Suppressor macrophage treated with lipopolysaccharide for 1 hour (primary cell): ENCODE results near the gene LMNTD2.

ENCODE experiments used
- DNase-seq, 3 donors: peaks; one replicate each; pipeline ENCODE4 v3.0.0-alpha.2; 2020 to 2022

The LMNTD2 gene, protein sequence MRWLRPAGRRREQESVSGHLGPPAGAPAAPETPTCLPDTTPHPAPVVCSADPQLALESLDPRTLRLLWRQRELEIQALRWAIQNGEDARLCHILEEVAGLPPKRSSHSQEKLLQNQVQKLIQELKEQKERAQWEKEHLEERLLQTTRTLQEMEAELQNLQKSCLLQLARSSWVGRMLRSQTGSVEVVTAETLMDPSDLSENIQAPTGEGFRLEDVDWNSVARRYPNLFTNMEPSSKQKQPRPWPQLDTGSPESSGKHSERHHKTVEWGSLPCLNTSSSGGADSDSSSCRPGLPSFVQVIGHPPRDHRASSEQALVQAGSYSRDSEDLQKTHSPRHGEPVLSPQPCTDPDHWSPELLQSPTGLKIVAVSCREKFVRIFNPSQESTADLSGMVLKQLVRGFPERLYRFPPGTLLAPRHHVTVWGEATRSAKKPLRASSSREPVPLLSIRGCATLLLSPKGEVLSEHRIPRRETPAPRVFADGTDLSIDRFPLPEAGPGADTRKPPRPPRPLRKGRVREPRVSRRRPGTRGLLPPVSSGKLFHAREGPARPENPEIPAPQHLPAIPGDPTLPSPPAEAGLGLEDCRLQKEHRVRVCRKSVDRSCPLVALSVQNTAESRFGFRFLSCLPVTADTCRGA

DNA sequence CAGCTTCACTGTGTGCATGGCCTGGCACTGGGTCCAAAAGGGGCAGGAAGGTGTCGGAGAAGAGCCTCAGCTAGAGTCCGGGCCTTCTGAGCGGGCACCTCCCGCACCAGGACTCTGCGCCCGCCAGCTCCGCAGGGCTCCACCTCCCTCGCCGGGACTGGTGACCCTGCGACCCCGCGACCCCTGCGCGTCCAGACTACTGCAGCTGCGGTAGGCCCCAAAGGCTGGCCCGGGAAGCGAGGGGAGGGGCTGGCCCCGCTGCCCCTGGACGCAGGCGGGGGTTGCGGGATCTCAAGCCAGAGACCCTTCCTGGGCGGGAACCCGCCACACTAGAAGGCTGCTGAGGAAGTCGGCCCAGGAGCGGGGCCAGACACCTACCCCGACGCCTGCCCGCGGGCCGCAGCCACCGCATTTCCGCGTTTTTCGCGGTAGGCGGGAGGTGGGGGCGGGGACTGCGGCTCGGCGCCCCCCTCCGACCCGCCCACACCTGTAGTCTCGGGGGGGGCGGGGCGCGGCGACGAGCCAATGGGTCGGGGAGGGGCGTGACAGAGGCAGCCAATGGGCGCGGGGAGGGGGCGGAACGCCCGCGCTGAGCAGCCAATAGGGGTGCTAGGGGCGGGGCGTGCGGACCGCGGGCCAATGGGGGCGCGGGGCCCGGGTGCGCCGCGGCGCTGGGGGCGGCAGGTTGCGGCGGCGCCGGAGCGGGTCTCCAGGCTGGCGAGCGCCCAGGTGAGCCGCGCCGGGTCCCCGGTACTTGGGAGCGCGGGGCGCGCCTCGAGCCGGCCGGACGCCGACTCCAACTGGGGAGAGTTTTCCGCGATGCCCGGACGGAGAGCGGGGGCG lies at the start of gene LMNTD2, which contains the start of gene RASSF7:
TSS of gene LMNTD2 (minus strand) at position 434 of the 843 bp plus-strand sequence. CDS start at position 412, 22 bp downstream.
TSS of gene RASSF7 (plus strand) at position 666 of the 843 bp plus-strand sequence. CDS start 799 bp downstream, outside the sequence.
- DNase-seq, result peak; percentile 93 to 98 (median 95)

DNA sequence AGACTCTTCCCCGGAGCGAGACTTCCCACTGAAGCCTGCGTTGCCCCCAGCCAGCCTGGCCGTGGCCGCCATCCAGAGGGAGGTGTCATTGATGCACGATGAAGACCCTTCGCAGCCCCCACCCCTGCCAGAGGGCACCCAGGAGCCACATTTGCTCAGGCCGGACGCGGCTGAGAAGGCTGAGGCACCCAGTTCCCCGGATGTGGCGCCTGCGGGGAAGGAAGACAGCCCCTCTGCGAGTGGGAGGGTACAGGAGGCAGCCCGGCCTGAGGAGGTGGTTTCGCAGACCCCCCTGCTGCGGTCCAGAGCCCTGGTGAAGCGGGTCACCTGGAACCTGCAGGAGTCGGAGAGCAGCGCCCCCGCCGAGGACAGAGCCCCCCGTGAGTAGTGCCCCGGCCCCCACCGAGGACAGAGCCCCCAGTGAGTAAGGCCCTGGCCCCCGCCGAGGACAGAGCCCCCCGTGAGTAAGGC lies 48.8 kb upstream of the LMNTD2 start:
- no peak for DNase-seq

DNA sequence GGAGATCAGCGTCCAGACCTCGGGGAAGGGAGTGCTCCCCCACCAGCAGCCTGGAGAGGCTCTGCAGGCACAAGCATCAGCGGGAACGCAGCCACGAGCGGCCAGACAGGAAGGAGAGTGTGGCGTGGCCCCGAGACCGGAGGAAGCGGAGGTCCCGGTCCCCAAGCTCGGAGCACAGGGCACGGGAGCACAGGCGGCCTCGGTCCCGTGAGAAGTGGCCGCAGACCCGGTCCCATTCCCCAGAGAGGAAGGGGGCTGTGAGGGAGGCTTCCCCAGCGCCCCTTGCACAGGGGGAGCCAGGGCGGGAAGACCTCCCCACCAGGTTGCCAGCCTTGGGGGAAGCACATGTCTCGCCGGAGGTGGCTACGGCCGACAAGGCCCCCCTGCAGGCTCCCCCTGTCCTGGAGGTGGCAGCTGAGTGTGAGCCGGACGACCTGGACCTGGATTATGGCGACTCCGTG lies 48.3 kb upstream of the LMNTD2 start:
- DNase-seq, result no peak

DNA sequence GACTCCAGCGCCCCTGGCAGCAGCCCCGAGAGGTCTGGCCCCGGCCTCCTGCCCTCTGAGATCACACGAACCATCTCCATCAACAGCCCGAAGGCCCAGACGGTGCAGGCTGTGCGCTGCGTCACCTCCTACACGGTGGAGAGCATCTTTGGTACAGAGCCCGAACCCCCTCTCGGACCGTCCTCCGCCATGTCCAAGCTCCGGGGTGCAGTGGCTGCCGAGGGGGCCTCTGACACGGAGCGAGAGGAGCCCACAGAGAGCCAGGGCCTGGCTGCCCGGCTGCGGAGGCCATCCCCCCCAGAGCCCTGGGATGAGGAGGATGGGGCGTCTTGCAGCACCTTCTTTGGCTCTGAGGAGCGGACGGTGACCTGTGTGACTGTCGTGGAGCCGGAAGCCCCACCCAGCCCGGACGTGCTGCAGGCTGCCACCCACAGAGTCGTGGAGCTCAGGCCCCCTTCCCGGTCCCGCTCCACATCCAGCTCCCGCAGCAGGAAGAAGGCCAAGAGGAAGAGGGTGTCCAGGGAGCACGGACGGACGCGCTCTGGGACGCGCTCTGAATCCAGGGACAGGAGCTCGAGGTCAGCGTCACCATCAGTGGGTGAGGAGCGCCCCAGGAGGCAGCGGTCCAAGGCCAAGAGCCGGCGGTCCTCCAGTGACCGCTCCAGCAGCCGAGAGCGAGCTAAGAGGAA lies 47.6 kb upstream of the LMNTD2 start:
- no peak for DNase-seq

DNA sequence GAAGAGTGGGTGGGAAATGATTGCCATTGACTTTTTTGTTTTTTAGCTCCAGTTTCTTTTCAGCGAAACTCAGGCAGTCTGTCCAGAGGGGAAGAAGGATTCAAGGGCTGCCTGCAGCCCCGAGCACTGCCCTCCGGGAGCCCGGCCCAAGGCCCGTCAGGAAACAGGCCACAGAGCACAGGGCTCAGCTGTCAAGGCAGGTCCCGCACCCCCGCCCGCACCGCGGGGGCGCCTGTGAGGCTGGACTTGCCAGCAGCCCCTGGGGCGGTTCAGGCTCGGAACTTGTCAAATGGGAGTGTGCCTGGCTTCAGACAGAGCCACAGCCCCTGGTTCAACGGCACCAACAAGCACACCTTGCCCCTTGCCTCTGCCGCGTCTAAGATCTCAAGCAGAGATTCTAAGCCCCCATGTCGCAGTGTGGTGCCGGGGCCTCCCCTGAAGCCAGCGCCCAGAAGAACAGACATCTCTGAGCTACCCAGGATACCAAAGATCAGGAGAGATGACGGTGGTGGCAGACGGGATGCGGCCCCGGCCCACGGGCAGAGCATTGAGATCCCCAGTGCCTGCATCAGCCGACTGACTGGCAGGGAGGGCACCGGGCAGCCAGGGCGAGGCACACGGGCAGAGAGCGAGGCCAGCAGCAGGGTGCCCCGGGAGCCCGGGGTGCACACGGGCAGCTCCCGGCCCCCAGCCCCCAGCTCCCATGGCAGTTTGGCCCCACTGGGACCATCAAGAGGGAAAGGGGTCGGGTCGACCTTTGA lies 46.7 kb upstream of the LMNTD2 start:
- no peak for DNase-seq

DNA sequence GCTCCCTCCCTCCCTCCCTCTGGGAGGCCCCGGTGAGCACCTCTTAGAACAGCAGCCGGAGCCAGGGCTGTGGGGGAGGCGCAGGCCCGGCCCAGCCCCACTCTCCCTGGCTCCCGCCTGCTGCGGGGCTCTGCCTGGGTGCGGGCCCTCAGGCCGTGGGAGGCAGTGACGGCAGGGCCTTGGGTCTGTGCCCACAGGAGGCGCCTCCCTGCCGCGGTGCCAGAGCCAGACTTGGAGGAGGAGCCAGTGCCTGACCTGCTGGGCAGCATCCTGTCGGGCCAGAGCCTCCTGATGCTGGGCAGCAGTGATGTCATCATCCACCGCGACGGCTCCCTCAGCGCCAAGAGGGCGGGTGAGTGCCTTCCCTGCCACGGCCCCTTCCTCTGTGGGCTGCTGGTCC lies 45.7 kb upstream of the LMNTD2 start:
- DNase-seq, result no peak

DNA sequence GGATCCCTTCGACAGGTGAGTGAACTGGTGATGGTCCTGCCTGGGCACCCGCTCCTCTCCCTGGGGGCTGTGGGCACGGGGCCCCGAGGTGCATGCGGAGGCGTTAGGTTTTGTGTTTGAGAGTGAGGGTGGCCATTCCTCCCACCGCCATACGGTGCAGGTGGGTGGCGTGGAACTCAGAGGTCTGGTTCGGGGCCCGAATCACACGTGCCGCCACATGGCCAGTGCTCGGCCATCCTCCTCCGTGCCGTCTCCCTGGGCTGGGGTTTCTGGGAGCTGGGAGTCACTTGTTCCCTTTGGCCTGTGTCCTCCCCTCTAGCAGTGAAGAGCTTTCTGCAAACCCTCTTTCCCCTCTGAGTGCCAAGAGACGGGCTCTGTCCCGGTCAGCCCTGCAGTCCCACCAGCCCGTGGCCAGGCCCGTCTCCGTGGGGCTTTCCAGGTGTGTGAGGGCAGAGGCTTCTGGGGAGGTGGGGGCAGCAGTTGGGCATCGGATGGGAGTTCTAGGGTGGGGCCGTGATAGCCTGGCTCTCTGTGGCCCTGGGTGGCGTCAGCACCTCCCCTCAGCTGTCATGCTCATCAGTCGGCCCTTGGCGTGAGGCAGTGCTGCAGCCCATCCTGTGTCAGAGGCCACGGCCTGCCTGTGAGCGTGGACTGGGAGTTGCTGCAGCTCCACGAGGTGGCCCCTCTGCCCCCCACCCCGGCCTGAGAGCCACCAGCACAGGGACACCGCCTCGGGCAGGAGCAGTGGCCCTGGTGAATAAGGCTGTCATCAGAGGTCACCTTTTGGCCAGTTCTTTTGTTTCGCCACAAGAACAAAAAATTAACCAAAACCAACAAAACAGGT lies 45.0 kb upstream of the LMNTD2 start:
- DNase-seq, result no peak

DNA sequence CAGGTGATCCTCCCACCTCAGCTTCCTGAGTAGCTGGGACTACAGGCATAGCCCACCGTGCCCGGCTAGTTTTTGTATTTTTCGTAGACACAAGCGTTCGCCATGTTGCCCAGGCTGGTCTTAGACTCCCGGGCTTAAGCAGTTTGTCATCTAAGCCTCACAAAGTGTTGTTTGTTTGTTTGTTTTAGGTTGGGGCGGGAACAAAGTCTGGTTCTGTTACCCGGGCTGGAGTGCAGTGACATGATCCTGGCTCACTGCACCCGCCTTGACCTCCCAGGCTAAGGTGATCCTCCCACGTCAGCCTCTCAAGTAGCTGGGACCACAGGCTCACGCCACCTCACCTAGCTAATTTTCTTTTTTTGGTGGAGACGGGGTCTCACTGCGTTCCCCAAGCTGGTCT lies 42.6 kb upstream of the LMNTD2 start:
- no peak for DNase-seq

DNA sequence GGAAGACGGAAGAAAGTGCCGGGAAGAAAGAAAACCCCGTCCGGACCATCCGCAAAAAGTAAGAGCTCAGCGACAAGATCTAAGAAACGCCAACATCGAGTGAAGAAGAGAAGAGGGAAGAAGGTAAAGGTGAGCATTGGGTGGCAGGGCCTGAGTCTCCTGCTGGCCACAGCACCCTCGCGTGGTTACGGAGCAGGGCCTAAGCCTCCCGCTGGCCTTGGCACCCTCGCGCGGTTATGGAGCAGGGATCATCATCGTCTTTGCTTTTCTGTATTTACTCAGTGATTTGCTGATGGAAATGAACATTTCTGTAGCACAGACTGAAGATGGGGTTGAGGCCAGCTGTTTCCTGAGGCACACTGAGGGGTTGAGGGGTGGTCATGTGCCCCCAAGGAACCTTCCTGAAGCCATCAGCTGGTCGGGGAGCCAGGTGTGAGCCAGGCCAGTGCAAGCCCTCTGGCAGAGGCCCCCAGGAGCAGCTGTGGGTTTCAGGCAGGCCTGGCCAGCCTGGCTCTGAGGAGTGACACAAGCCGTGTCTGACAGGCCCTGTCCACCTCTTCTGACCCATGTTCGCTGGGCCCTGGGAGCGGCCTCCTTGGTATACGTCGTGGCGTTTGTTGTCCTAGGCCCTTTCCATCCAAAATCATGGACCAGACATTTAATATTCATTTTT lies 41.2 kb upstream of the LMNTD2 start:
- no peak for DNase-seq

DNA sequence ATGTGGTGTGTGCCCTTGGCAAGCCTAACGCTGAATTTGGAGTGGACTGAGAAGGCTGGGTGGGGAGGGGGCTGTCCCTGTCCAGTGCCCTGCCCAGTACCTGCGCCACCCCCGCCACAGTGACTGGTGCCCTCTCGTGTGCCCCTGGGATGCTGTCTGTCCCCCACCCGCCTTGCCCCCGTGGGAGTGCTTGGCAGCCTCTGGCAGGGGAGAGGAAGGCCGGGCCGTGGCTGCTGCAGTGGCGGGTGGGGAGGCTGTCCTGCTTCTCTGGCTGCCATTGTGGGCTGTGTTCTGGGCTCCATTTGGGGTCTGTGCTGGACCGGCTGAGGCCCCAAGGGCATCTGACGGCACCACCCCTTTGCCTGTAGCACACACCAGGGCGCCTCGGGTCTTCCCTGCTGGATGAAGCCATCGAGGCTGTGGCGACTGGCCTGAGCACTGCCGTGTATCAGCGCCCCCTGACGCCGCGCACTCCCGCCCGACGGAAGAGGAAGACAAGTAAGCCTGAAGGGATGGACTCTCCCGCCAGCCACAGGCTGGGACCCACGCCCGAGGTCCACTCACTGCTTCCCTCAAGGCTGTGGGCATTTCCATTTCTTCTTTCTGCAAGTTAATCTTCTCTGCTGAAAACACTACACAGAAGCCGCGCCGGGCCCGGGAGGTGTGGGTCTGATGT lies 37.6 kb upstream of the LMNTD2 start:
- DNase-seq, result no peak

DNA sequence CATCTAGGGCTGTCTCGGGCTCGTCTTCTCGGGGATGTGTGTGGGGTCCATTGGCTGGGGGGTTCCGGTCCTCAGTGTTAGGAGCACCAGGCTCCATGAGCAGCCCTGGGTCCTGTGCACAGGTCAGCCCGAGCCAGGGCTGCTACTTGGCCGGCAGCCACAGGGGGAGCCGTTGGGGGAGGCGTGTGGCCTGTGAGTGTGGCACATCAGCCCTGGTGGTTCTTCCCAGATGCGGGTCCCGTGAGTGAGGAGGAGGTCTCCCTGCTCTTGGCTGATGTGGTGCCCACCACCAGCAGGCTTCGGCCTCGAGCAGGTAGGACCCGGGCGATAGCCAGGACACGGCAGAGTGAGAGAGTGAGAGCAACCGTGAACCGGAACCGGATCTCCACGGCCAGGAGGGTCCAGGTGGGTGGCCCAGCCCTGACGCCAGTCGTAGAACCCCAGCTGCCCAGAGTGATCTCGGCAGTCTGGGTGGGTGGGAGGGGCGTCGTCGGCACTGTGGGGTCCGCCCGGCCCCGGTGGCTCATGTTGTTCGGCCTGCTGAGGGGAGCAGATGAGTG lies 36.7 kb upstream of the LMNTD2 start:
- DNase-seq, result no peak

DNA sequence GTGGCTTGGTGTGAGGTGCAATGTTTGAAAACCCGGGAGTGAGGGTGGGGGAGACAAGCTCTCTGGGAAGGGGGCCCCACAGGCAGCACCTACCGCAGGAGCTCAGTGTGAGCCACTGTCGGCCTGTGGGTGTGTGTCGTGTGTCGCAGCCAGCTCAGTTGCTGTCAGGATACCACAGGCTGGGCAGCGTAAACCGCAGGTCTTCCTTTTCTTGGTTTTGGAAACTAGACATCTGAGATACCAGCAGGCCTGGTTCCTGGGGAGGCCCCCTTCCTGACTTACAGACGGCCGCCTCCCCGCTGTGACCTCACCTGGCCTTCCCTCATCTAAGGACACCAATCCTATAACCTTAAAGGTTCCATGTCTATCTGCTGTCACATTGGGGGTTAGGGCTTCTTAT lies 35.8 kb upstream of the LMNTD2 start:
- no peak for DNase-seq

DNA sequence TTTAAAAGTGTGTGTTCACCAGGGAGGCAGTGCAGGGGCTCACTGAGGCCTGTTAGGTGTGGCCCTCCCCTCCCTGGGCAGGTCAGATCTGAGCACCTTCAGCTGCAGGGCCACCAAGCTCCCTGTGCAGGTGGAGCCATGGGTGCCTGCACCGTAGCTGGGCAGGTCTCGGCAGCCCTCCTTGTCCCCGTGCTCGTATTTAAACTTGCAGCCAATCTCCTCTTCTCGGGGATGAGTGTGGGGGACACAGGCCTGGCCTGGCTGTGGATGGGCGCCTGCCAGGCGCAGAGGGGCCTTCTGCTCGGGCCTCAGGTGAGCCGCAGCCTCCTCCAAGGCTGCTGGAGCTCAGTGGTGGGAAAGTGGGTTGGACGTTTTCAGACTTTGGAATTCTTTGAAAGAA lies 34.9 kb upstream of the LMNTD2 start:
- DNase-seq, result no peak

DNA sequence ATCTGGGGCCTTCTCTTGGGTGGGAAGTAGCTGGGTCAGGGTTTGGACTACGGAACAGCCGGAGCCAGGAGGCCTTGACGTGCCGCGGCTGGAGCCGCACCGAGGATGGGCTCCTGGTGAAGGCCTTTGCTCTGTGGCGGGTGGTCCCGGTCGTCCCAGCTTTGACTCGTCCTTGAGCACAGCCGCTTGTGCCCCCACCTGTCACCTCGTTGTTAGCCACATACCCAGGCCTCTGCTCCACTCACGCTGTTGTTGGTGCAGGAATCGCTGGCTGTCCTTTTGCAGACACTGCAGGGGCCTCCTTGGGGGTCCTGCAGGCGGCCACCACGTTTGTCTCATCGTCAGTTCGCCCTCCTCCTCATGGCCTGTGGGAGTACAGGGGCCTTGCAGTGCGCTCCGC lies 32.8 kb upstream of the LMNTD2 start:
- no peak for DNase-seq

DNA sequence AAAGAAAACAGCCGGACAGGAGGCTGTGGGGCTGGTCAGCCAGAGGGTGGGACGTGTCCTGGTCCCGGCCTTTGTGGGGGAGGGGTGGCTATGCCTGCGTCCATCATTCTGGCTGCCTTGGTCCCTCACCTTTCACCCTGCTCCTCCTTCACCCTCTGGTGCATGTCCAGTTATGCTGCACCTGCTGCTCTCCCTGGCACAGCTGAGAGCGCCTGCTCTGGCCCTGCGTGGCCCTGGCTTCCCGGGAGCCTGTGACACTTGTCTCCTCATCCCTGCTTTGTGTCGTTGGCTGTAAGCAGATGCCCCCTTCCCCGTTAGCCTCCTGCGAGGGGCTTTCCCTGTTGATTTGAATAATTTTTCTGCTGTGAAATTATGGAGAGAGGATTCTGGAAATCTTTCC lies 32.4 kb upstream of the LMNTD2 start:
- no peak for DNase-seq

DNA sequence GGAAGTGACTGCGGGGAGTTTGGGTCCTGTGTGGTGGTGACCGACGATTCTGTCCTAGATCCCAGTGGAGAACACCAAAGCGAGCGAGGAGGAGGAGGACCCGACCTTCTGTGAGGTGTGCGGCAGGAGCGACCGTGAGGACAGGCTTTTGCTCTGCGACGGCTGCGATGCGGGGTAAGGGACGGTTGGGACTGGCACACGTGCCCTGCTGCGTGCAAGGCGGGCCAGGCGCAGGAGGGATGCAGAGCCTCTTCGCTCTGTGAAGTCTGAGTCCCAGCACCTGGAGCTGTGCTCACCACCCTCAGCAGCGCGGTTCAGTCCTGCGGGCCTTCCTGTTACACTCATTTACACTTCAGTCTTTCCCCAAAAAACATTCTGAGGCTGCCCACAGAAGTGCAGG lies 32.0 kb upstream of the LMNTD2 start:
- no peak for DNase-seq

DNA sequence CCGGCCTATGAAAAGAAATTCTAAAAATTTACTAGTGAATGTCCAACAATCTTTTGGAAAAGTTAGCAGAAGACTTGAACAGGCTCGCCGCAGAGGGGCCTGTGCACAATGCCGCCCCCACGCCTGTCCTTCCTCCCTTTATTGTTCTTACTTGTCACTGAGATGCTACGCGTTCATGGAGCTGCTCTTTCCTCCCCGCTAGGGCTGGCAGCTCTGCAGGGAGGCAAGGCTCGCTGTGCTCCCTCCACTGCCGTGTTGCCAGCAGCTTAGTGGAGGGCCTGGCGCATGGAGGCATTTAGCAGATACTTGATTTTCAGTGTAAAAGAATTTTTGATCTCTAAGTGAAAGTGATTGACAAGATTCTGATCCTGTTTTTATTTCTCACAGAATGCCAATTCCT lies 30.5 kb upstream of the LMNTD2 start:
- no peak for DNase-seq

DNA sequence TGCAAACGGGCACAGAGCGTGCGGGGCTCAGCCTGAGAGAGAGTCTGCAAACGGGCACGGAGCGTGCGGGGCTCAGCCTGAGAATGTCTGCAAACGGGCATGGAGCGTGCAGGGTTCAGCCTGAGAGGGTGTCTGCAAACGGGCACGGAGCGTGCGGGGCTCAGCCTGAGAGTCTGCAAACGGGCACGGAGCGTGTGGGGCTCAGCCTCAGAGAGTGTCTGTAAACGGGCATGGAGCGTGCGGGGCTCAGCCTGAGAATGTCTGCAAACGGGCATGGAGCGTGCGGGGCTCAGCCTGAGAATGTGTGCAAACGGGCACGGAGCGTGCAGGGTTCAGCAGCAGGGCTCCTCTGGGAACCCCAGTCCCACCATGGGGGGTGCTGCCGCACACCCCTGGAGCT lies 29.3 kb upstream of the LMNTD2 start:
- DNase-seq, result no peak

DNA sequence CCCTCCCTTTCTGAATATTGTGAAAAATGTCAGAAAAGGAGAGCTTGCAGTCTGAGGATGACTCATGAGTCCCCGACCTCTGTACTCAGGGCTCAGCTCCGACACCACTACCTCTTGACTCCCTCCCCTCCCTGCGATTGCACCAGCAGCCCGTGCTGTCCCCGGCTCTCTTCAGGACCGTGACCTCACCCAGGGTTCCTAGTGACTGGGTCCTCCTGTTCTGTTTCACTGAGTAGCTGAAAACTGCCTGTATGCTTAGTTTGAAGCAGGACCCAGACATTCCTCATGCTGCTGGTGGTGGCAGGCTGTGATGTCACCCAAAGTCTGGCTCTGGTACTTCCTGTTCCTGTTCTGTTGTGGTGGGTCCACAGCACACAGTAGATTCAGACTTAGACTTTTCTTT lies 27.4 kb upstream of the LMNTD2 start:
- peak; percentile 88 to 90 (median 89) for DNase-seq
